ENCODE results near the gene SPINK5.

The SPINK5 gene

DNA sequence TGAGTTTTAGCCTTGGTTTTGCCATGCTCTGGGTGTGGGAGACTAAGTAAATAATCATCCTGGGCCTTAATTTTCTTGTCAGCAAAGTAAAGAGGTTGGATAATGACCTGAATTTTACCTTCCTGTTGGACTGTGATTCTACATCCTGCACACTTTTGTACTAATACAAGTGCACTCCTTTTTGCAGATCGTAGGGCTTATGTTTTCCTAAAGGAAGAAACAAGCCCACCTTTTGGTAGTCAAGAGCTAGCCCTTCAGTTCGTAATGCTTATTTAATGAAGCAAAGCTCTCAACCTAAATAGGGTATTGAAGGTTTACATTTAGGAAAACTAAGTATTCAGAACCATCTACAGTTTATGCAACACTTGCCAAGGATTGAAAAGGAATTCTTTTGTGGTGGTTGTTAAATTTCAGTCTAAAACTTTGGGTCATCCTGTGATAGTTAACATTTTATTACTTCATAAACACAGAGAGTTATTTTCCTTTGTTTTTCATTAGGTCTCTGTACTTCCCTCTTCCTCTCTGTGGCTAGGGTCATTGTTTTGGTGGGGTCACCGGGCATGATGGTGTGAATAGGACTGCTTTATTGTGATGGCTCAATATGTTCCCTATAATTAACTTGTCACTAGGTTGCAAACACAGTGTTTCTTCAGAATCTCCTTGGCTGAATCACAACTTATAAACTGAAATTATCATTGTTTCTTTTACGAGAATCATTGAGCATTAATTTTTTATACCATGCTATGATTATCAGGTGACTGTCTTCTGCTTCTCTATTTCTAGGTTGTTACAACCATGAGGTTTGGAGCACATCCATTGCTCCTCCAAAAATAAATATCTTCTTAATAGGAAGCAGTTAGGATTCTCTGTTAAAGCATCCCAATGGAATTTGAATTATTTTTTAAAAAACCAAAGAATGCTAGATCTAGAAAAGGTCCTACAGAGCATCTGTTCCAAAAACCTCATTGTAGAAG, 28.5 kb downstream of the SPINK5 start:
- no peak for TF ChIP-seq CTCF (conservative IDR thresholded peaks at IDR 0.05; ENCODE audit: low read depth, low read length)

DNA sequence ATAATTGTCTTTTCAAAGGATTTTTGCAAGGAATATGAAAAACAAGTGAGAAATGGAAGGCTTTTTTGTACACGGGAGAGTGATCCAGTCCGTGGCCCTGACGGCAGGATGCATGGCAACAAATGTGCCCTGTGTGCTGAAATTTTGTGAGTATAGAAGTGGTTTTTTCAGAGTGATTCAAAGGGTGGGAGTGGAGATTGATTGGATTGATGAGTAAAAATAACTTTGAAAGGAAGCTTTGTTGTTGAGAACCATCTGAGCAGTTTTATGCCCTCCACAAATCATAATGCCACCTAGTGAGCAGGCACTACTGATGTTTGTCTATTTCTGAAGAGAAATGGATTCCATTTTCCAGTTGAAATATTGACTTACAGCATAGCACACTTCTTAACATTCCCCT, 30.6 kb downstream of the SPINK5 start:
- TF ChIP-seq CTCF (conservative IDR thresholded peaks at IDR 0.05; ENCODE audit: low read depth, low read length), result no peak
- DNase-seq (ENCODE audit: low read depth), result no peak
- no peak overlapping the region for H3K4me3 ChIP-seq (ENCODE audit: low read length)

More for the DNA sequence above, 28.5 kb downstream of the SPINK5 start:
- H3K4me3 ChIP-seq (ENCODE audit: low read length), result no peak overlapping the region
- DNase-seq (ENCODE audit: low read depth), result no peak

- no peak for TF ChIP-seq CTCF (conservative IDR thresholded peaks at IDR 0.05; ENCODE audit: low read depth, low read length)
- no peak for DNase-seq (ENCODE audit: low read depth)
- no peak overlapping the region for H3K4me3 ChIP-seq (ENCODE audit: low read length)
Observed at GRCh38 chr5:148104226-148104625, 40.4 kb downstream of the SPINK5 start.

GRCh38 chr5:148107608-148108007, 43.8 kb downstream of the SPINK5 start:
- no peak for DNase-seq (ENCODE audit: low read depth)
- no peak overlapping the region for H3K4me3 ChIP-seq (ENCODE audit: low read length)
- TF ChIP-seq CTCF (conservative IDR thresholded peaks at IDR 0.05; ENCODE audit: low read depth, low read length), result no peak

GRCh38 chr5:148113243-148113642, 49.5 kb downstream of the SPINK5 start:
- no peak for TF ChIP-seq CTCF (conservative IDR thresholded peaks at IDR 0.05; ENCODE audit: low read depth, low read length)
- no peak overlapping the region for H3K4me3 ChIP-seq (ENCODE audit: low read length)
- DNase-seq (ENCODE audit: low read depth), result no peak

GRCh38 chr5:148120317-148120716, 56.5 kb downstream of the SPINK5 start:
- DNase-seq (ENCODE audit: low read depth), result no peak
- no peak for TF ChIP-seq CTCF (conservative IDR thresholded peaks at IDR 0.05; ENCODE audit: low read depth, low read length)
- no peak overlapping the region for H3K4me3 ChIP-seq (ENCODE audit: low read length)

DNA sequence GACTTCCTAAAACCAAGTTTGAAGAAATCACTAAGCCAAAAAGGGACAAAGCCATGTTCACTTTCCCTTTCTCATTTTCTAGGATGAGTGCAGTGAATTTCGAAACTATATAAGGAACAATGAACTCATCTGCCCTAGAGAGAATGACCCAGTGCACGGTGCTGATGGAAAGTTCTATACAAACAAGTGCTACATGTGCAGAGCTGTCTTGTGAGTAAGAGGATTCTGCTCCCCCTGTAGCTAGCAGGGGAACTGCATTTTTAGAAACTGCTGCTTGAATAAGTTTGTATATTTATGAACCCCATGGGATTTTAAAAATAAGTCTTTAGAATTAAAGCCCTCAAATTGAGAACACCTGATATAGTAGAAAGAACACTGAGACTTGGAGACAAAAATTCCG, 61.9 kb downstream of the SPINK5 start:
- DNase-seq (ENCODE audit: low read depth), result no peak
- peak; percentile 44 for TF ChIP-seq CTCF (conservative IDR thresholded peaks at IDR 0.05; ENCODE audit: low read depth, low read length)
- H3K4me3 ChIP-seq (ENCODE audit: low read length), result no peak overlapping the region

Measured in retinal pigment epithelial cell (primary cell).